PC-3 (cell line): ENCODE results near the gene ZNF260. TPM values are rescaled to one million over a fixed set of nuclear protein-coding genes. Genes with fewer than 3 reads are reported as not detected.

Experiments used
- ATAC-seq: fragments of 200-7000 bp; cut with Tn5 transposase; 2 replicates; pipeline ENCODE4 v1.9.1; 2020; ENCODE audit warnings: mild to moderate bottlenecking, moderate library complexity
- BruUV-seq: library from RNA; stranded (reverse); fragments of 400-500 nt; replicated peaks from 2 replicates; lab custom pipeline; 2021; lab: Mats Ljungman, UMichigan
- CTCF ChIA-PET: fragments of 300-600 bp; sonication (Branson Sonifier 250); formaldehyde crosslinking; loops from one replicate; lab custom pipeline; 2022; ENCODE audit warnings: antibody characterized with exemption; lab: Charles Lee
- POLR2A ChIA-PET: fragments of 300-600 bp; sonication (Branson Sonifier 250); formaldehyde crosslinking; loops from one replicate; lab custom pipeline; 2022; ENCODE audit warnings: antibody characterized with exemption; ENCODE audit not compliant: unreplicated experiment; lab: Charles Lee
- DNase-seq: peaks from one replicate; pipeline ENCODE4 v3.0.0-alpha.2; 2015
- H2AFZ ChIP-seq: fragments of 300-600 bp; sonication (generic); 2 replicates; pipeline ENCODE4 v1.6.0; 2016; ENCODE audit warnings: antibody characterized with exemption, low read length
- H3F3A ChIP-seq: fragments of 300-600 bp; sonication (generic); one replicate; pipeline ENCODE4 v1.6.0; 2017; ENCODE audit warnings: antibody characterized with exemption, low read length, control low read depth, mild to moderate bottlenecking; ENCODE audit not compliant: unreplicated experiment
- H3K27ac ChIP-seq: fragments of 300-600 bp; sonication (generic); 2 replicates; pipeline ENCODE4 v1.5.1; 2016; ENCODE audit warnings: mild to moderate bottlenecking, low read length
- H3K27me3 ChIP-seq: fragments of 300-600 bp; sonication (generic); 2 replicates; pipeline ENCODE4 v1.6.1; 2016; ENCODE audit warnings: low read length, mixed read lengths
- H3K36me3 ChIP-seq: fragments of 300-600 bp; sonication (generic); 2 replicates; pipeline ENCODE4 v1.6.1; 2016; ENCODE audit warnings: low read depth, mixed run types, low read length, mixed read lengths
- H3K4me1 ChIP-seq: fragments of 300-600 bp; sonication (generic); 2 replicates; pipeline ENCODE4 v1.5.1; 2016; ENCODE audit warnings: low read length; ENCODE audit not compliant: insufficient read depth
- H3K4me2 ChIP-seq: fragments of 300-600 bp; sonication (generic); 2 replicates; pipeline ENCODE4 v1.6.0; 2016; ENCODE audit warnings: low read length
- H3K4me3 ChIP-seq: fragments of 300-600 bp; sonication (generic); 2 replicates; pipeline ENCODE4 v1.5.1; 2016; ENCODE audit warnings: mild to moderate bottlenecking, low read length, mixed read lengths
- H3K79me2 ChIP-seq: fragments of 300-600 bp; sonication (generic); 2 replicates; pipeline ENCODE4 v1.6.1; 2017; ENCODE audit warnings: low read length, mixed read lengths
- H3K9ac ChIP-seq: fragments of 300-600 bp; sonication (generic); 2 replicates; pipeline ENCODE4 v1.6.0; 2016; ENCODE audit warnings: mild to moderate bottlenecking, low read length
- H3K9me2 ChIP-seq: fragments of 300-600 bp; sonication (generic); replicated peaks from 2 replicates; pipeline ENCODE4 v1.6.1; 2016; ENCODE audit warnings: mixed run types, low read length, mixed read lengths
- H3K9me3 ChIP-seq: fragments of 300-600 bp; sonication (generic); 2 replicates; pipeline ENCODE4 v1.6.1; 2016; ENCODE audit warnings: low read length, mixed read lengths
- H4K20me1 ChIP-seq: fragments of 300-600 bp; sonication (generic); 2 replicates; pipeline ENCODE4 v1.6.1; 2016; ENCODE audit warnings: low read length, mixed read lengths
- EZH2 ChIP-seq: fragments of 300-600 bp; sonication (generic); IDR thresholded peaks from one replicate; pipeline ENCODE4 v1.6.1; 2017; ENCODE audit warnings: antibody characterized with exemption, mild to moderate bottlenecking, low read length; ENCODE audit not compliant: unreplicated experiment
- EZH2phosphoT487 ChIP-seq: fragments of 300-600 bp; sonication (generic); IDR thresholded peaks from 2 replicates; pipeline ENCODE4 v1.6.1; 2018; ENCODE audit warnings: mild to moderate bottlenecking, antibody characterized with exemption, low read length, borderline replicate concordance
- intact Hi-C: fragments of 100-400 bp; cut with micrococcal nuclease; formaldehyde crosslinking; loops from 2 replicates; pipeline ENCODE4 v1.9.0; 2023
- total RNA-seq: library from RNA; depleted of rRNA; stranded (reverse); fragments of >200 nt; gene quantifications from 2 replicates; pipeline ENCODE4 v1.2.3, GENCODE V29; 2014
- TF ChIP-seq, protein P1 (sequence below): fragments of 300-600 bp; sonication (generic); conservative IDR thresholded peaks from 2 replicates; pipeline ENCODE4 v1.5.1; 2017; ENCODE audit warnings: antibody characterized with exemption, low read depth, mild to moderate bottlenecking, low read length

ZNF260 gene
- total RNA-seq, 1 experiment from 2014 or later: 5.5 TPM

DNA sequence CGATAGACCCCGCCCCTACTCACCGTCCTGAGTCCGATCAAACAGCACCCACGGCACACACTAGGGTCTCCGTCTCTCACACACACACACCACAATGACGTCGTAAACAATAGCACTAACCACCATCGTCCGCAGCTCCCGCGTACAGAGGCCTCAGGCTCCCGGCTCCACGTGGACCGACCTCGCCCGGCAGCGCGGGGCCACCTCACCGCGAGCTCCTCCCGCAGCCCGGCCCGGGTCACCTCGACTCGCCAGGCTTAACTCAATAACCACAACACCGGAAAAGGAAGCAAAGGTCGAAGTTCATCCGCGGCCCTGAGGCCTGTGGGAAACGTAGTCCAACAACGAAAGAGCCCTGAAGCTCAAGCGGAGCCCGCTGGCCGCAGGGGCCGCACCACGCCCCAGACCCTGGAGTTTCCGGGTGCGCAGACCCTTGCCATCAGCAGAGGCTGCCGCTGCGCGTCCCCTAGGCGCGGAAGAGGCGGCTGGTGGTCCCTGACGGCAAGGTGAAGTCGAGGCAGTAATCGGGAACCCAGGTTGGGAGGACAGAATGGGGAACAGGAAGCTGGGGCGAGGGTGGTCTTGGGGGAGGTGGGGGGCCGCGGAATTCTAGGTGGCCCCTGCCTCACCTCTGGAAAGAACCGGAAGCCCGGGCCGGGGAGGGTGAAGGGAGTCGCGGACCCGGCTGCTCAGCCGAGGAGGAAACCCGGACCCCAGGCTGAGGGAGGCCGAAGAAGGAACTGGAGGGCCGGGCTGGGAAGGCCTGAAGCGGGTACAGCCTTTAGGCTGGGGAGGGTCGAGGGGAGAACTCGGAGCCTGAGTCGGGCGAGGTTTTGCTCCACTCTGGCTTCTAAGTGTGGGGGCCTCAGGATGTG, 45.2 kb upstream of the ZNF260 start, which contains the start of gene ZNF529:
TSS of gene ZNF529 (minus strand) at position 273 of the 875 bp plus-strand sequence. CDS start 946 bp downstream, outside the sequence.
- ChIA-PET POLR2A (no interaction called here), CTCF (no interaction called here)
- Histone ChIP-seq H3K27ac (peak within 1 kb of the TSS; percentile 35; the same call in 1 of the 2 replicates), H2AFZ (peak within 1 kb of the TSS; percentile 98), H3K4me3 (peak within 1 kb of the TSS; percentile 98), H3K4me1 (no peaks in the 10 kb centered on the region), H3K9me2 (no peaks in the 10 kb centered on the region), H3K27me3 (no peaks in the 10 kb centered on the region), H4K20me1 (no peaks in the 10 kb centered on the region), H3F3A (no peaks in the 10 kb centered on the region), H3K9me3 (no peaks in the 10 kb centered on the region), H3K9ac (peak within 1 kb of the TSS; percentile 79), H3K4me2 (peak within 1 kb of the TSS; percentile 85), H3K79me2 (peaks cover 34% of the 10 kb centered on the region), H3K36me3 (peaks cover 52% of the 10 kb centered on the region)
- ATAC-seq: peak; percentile 97
- no TSS peak for BruUV-seq
- DNase-seq: peak; percentile 81
- TF ChIP-seq EZH2phosphoT487: no peak
- TF ChIP-seq, protein P1, sequence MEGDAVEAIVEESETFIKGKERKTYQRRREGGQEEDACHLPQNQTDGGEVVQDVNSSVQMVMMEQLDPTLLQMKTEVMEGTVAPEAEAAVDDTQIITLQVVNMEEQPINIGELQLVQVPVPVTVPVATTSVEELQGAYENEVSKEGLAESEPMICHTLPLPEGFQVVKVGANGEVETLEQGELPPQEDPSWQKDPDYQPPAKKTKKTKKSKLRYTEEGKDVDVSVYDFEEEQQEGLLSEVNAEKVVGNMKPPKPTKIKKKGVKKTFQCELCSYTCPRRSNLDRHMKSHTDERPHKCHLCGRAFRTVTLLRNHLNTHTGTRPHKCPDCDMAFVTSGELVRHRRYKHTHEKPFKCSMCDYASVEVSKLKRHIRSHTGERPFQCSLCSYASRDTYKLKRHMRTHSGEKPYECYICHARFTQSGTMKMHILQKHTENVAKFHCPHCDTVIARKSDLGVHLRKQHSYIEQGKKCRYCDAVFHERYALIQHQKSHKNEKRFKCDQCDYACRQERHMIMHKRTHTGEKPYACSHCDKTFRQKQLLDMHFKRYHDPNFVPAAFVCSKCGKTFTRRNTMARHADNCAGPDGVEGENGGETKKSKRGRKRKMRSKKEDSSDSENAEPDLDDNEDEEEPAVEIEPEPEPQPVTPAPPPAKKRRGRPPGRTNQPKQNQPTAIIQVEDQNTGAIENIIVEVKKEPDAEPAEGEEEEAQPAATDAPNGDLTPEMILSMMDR: no peak
- TF ChIP-seq EZH2: no peak
- intact Hi-C loops: no loop called here

DNA sequence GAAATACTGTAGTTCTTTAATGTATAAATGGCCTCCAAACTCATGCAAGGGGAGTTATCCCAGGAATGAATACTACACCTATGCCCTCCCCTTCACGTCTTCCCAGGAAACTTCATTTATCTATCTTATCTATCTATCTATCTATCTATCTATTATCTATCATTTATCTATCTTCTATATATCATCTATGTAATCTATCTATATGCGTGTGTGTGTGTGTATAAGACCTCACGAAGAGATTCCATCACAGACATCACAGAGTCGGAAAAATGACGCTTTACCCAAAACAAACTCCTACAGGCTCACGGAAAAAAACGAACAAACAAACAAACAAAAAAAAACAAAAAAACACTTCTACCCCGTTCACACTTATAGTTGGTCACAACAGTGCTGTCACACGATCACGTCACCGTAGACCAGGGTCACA, 44.5 kb upstream of the ZNF260 start:
- no peaks in the 10 kb centered on the region for H3K27me3 ChIP-seq
- no peak for DNase-seq
- POLR2A ChIA-PET: no interaction called here
- H3K9me3 ChIP-seq: no peaks in the 10 kb centered on the region
- no peaks in the 10 kb centered on the region for H4K20me1 ChIP-seq
- peak overlapping the region; percentile 85 for H3K4me2 ChIP-seq
- peaks cover 57% of the 10 kb centered on the region for H3K36me3 ChIP-seq
- CTCF ChIA-PET: no interaction called here
- no peaks in the 10 kb centered on the region for H3F3A ChIP-seq
- intact Hi-C loops: no loop called here
- H3K79me2 ChIP-seq: peaks cover 34% of the 10 kb centered on the region
- no peaks in the 10 kb centered on the region for H3K4me1 ChIP-seq
- H3K9me2 ChIP-seq: no peaks in the 10 kb centered on the region
- H3K27ac ChIP-seq: peak overlapping the region; percentile 35; the same call in 1 of the 2 replicates
- TF ChIP-seq EZH2: no peak
- TF ChIP-seq EZH2phosphoT487: no peak
- TF ChIP-seq, protein P1: no peak
- H2AFZ ChIP-seq: peak overlapping the region; percentile 98
- TSS peak; percentile 72 for BruUV-seq
- peak overlapping the region; percentile 98 for H3K4me3 ChIP-seq
- H3K9ac ChIP-seq: peak overlapping the region; percentile 79
- no peak for ATAC-seq
